Transverse colon (tissue), 1 donor: ENCODE data around the gene ABHD15.

Source experiments
- EP300 ChIP-seq: sonication (generic); formaldehyde crosslinking; IDR thresholded peaks from one replicate; pipeline ENCODE4 v1.6.1; 2017; ENCODE audit warnings: antibody characterized with exemption, low read depth
- POLR2A ChIP-seq: fragments of 450-650 bp; IDR thresholded peaks from one replicate; pipeline ENCODE4 v1.6.1; 2016; ENCODE audit warnings: antibody characterized with exemption, mild to moderate bottlenecking, moderate library complexity

DNA sequence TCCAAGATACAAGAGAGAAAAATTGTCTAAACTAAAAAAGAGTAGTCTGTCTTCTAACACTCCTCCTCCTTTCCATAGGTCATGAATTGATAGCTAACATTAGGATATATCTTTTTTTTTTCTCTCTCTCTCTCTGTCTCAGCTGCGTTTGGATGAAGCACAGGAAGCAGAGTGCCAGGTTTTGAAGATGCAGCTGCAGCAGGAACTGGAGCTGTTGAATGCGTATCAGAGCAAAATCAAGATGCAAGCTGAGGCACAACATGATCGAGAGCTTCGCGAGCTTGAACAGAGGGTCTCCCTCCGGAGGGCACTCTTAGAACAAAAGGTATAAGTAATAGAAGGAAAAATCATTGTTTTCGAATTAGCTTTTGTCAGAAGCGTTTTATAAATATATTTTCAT lies 32.9 kb downstream of the ABHD15 start:
- TF ChIP-seq POLR2A: no peak
- TF ChIP-seq EP300: no peak
